Rectal smooth muscle tissue (tissue), 1 donor: Measurements from ENCODE around the gene TXK.

ENCODE experiments used
- H3K27ac ChIP-seq: one replicate; pipeline ENCODE4 v1.7.0; 2013; ENCODE audit warnings: low read depth, low read length, inconsistent platforms
- H3K27me3 ChIP-seq: one replicate; pipeline ENCODE4 v1.7.0; 2013; ENCODE audit warnings: low read length; ENCODE audit not compliant: control insufficient read depth, insufficient read depth
- H3K36me3 ChIP-seq: one replicate; pipeline ENCODE4 v1.7.0; 2013; ENCODE audit warnings: low read length; ENCODE audit not compliant: control insufficient read depth, insufficient read depth
- H3K4me1 ChIP-seq: one replicate; pipeline ENCODE4 v1.7.0; 2013; ENCODE audit warnings: low read length; ENCODE audit not compliant: control insufficient read depth, insufficient read depth
- H3K4me3 ChIP-seq: one replicate; pipeline ENCODE4 v1.7.0; 2013; ENCODE audit warnings: low read length
- H3K9ac ChIP-seq: one replicate; pipeline ENCODE4 v1.7.0; 2013; ENCODE audit warnings: low read length

The TXK gene

GRCh38 chr4:48157271-48157670, 23.2 kb upstream of the TXK start:
- Histone ChIP-seq H3K4me1 (no peaks in the 10 kb centered on the region), H3K27me3 (no peaks in the 10 kb centered on the region), H3K36me3 (peaks cover 4% of the 10 kb centered on the region), H3K27ac (no peak overlapping the region), H3K4me3 (no peak overlapping the region), H3K9ac (no peak overlapping the region)

GRCh38 chr4:48156423-48156822, 22.4 kb upstream of the TXK start:
- H3K27me3 ChIP-seq, result no peaks in the 10 kb centered on the region
- H3K36me3 ChIP-seq, result peaks cover 4% of the 10 kb centered on the region
- H3K4me3 ChIP-seq, result no peak overlapping the region

GRCh38 chr4:48153791-48154550, 19.9 kb upstream of the TXK start:
- Histone ChIP-seq H3K27me3 (no peaks in the 10 kb centered on the region), H3K36me3 (peaks cover 4% of the 10 kb centered on the region), H3K4me3 (no peak overlapping the region), H3K27ac (no peak overlapping the region), H3K4me1 (no peaks in the 10 kb centered on the region), H3K9ac (no peak overlapping the region)

More at GRCh38 chr4:48156423-48156822, 22.4 kb upstream of the TXK start:
- no peak overlapping the region for H3K27ac ChIP-seq
- H3K4me1 ChIP-seq, result no peaks in the 10 kb centered on the region
- H3K9ac ChIP-seq, result no peak overlapping the region

- Histone ChIP-seq H3K27me3 (no peaks in the 10 kb centered on the region), H3K27ac (no peak overlapping the region), H3K36me3 (peaks cover 4% of the 10 kb centered on the region), H3K4me1 (no peaks in the 10 kb centered on the region), H3K9ac (no peak overlapping the region), H3K4me3 (no peak overlapping the region)
These were observed 18.2 kb upstream of the TXK start for GRCh38 chr4:48152259-48152658.

GRCh38 chr4:48149827-48150370, 15.8 kb upstream of the TXK start:
- Histone ChIP-seq H3K9ac (no peak overlapping the region), H3K4me1 (no peaks in the 10 kb centered on the region), H3K27me3 (no peaks in the 10 kb centered on the region), H3K36me3 (no peaks in the 10 kb centered on the region), H3K27ac (no peak overlapping the region), H3K4me3 (no peak overlapping the region)

GRCh38 chr4:48147621-48148020, 13.6 kb upstream of the TXK start:
- Histone ChIP-seq H3K4me1 (no peaks in the 10 kb centered on the region), H3K36me3 (no peaks in the 10 kb centered on the region), H3K9ac (no peak overlapping the region), H3K27ac (no peak overlapping the region), H3K4me3 (no peak overlapping the region), H3K27me3 (no peaks in the 10 kb centered on the region)

- no peaks in the 10 kb centered on the region for H3K27me3 ChIP-seq
- no peaks in the 10 kb centered on the region for H3K4me1 ChIP-seq
- H3K36me3 ChIP-seq, result no peaks in the 10 kb centered on the region
- H3K9ac ChIP-seq, result no peak overlapping the region
- no peak overlapping the region for H3K4me3 ChIP-seq
- no peak overlapping the region for H3K27ac ChIP-seq
These were observed 7.0 kb upstream of the TXK start for GRCh38 chr4:48141048-48141447.

GRCh38 chr4:48139691-48140090, 5.6 kb upstream of the TXK start:
- H3K4me1 ChIP-seq, result no peaks in the 10 kb centered on the region
- no peak overlapping the region for H3K27ac ChIP-seq
- no peaks in the 10 kb centered on the region for H3K36me3 ChIP-seq
- H3K9ac ChIP-seq, result peak overlapping the region; percentile 2
- no peak overlapping the region for H3K4me3 ChIP-seq
- no peaks in the 10 kb centered on the region for H3K27me3 ChIP-seq

GRCh38 chr4:48138936-48139335, 4.9 kb upstream of the TXK start:
- no peaks in the 10 kb centered on the region for H3K27me3 ChIP-seq
- no peak overlapping the region for H3K9ac ChIP-seq
- no peak overlapping the region for H3K27ac ChIP-seq
- no peaks in the 10 kb centered on the region for H3K4me1 ChIP-seq
- H3K36me3 ChIP-seq, result no peaks in the 10 kb centered on the region
- no peak overlapping the region for H3K4me3 ChIP-seq

- Histone ChIP-seq H3K4me1 (no peaks in the 10 kb centered on the region), H3K36me3 (no peaks in the 10 kb centered on the region), H3K27me3 (no peaks in the 10 kb centered on the region), H3K9ac (no peak overlapping the region), H3K27ac (no peak overlapping the region), H3K4me3 (no peak overlapping the region)
These were observed 4.5 kb upstream of the TXK start for GRCh38 chr4:48138511-48138910.

GRCh38 chr4:48137846-48138245, 3.8 kb upstream of the TXK start:
- Histone ChIP-seq H3K27me3 (no peaks in the 10 kb centered on the region), H3K4me1 (no peaks in the 10 kb centered on the region), H3K9ac (no peak overlapping the region), H3K36me3 (no peaks in the 10 kb centered on the region), H3K4me3 (no peak overlapping the region), H3K27ac (no peak overlapping the region)

- H3K36me3 ChIP-seq, result no peaks in the 10 kb centered on the region
- H3K27ac ChIP-seq, result no peak overlapping the region
- H3K4me1 ChIP-seq, result no peaks in the 10 kb centered on the region
- no peak overlapping the region for H3K9ac ChIP-seq
- H3K27me3 ChIP-seq, result no peaks in the 10 kb centered on the region
- H3K4me3 ChIP-seq, result no peak overlapping the region
These were observed 381 bp downstream of the TXK start for GRCh38 chr4:48133669-48134068.

GRCh38 chr4:48131736-48132135, 2.3 kb downstream of the TXK start:
- Histone ChIP-seq H3K4me3 (no peak overlapping the region), H3K27ac (no peak overlapping the region), H3K4me1 (no peaks in the 10 kb centered on the region), H3K27me3 (no peaks in the 10 kb centered on the region), H3K36me3 (no peaks in the 10 kb centered on the region), H3K9ac (no peak overlapping the region)
